K562 (cell line): ENCODE measurements around the gene LPGAT1. TPM values are rescaled to one million over a fixed set of nuclear protein-coding genes. Genes with fewer than 3 reads are reported as not detected.

Source experiments
- C11orf30 ChIP-seq: fragments of 450-650 bp; IDR thresholded peaks from 2 replicates; pipeline ENCODE4 v1.6.1; 2016; ENCODE audit warnings: low read depth, mild to moderate bottlenecking
- DNMT1 ChIP-seq: fragments of 450-650 bp; IDR thresholded peaks from 2 replicates; pipeline ENCODE4 v1.6.1; 2016; ENCODE audit warnings: antibody characterized with exemption, mild to moderate bottlenecking
- FUS ChIP-seq: fragments of 200-400 bp; formaldehyde crosslinking; optimal IDR thresholded peaks from 2 replicates; pipeline ENCODE3; 2017; ENCODE audit warnings: low read depth, low read length
- GATAD2B ChIP-seq: fragments of 450-650 bp; IDR thresholded peaks from 2 replicates; pipeline ENCODE4 v1.6.1; 2017; ENCODE audit warnings: mild to moderate bottlenecking, borderline replicate concordance
- HDGF ChIP-seq: fragments of 450-650 bp; IDR thresholded peaks from 2 replicates; pipeline ENCODE4 v1.6.1; 2016
- HES1 ChIP-seq: fragments of 450-650 bp; IDR thresholded peaks from 2 replicates; pipeline ENCODE4 v1.6.1; 2016; ENCODE audit warnings: low read depth, mild to moderate bottlenecking, moderate library complexity
- HINFP ChIP-seq: fragments of 450-650 bp; conservative IDR thresholded peaks from 2 replicates; pipeline ENCODE4 v1.6.1; 2016; ENCODE audit warnings: missing genetic modification characterization, low read depth, mild to moderate bottlenecking, control low read depth, missing compliant biosample characterization
- KLF6 ChIP-seq: fragments of 250-450 bp; sonication (Bioruptor Pico); IDR thresholded peaks from 2 replicates; pipeline ENCODE4 v1.4.0; 2020; ENCODE audit warnings: mild to moderate bottlenecking, moderate library complexity, borderline replicate concordance
- NR1H2 ChIP-seq: sonication (generic); formaldehyde crosslinking; IDR thresholded peaks from 2 replicates; pipeline ENCODE4 v1.4.0; 2020; ENCODE audit warnings: mild to moderate bottlenecking, missing genetic modification reagents
- RBM34 ChIP-seq: fragments of 200-400 bp; formaldehyde crosslinking; IDR thresholded peaks from 2 replicates; pipeline ENCODE4 v1.6.1; 2018; ENCODE audit warnings: low read length, borderline replicate concordance; ENCODE audit not compliant: insufficient read depth
- SIN3B ChIP-seq: fragments of 450-650 bp; IDR thresholded peaks from 2 replicates; pipeline ENCODE4 v1.6.1; 2017; ENCODE audit warnings: low read depth, mild to moderate bottlenecking, moderate library complexity
- SIX5 ChIP-seq, 2 experiments: IDR thresholded peaks; 2 replicates each; pipeline ENCODE4 v1.6.1; 2011; ENCODE audit warnings: low read length in 2 of 2, borderline replicate concordance in 1 of 2, low read depth in 1 of 2, mild to moderate bottlenecking in 1 of 2, moderate library complexity in 1 of 2; ENCODE audit not compliant: insufficient read depth in 1 of 2
- SRF ChIP-seq, 2 experiments: fragments of 250-450, 450-650 bp in 1 of 2; sonication (Bioruptor Pico) in 1 of 2; sonication (generic) in 1 of 2; formaldehyde crosslinking; IDR thresholded peaks; 2 replicates each; pipeline versions ENCODE4 v1.5.0 to v1.5.1; 2020 to 2022; ENCODE audit warnings: mild to moderate bottlenecking in 1 of 2, missing genetic modification reagents in 1 of 2
- SRSF3 ChIP-seq: fragments of 200-400 bp; formaldehyde crosslinking; IDR thresholded peaks from 2 replicates; pipeline ENCODE4 v1.6.1; 2016; ENCODE audit warnings: mild to moderate bottlenecking, low read length, moderate library complexity; ENCODE audit not compliant: insufficient read depth
- WHSC1 ChIP-seq: IDR thresholded peaks from one replicate; pipeline ENCODE4 v1.6.1; 2012; ENCODE audit warnings: low read length, control low read depth, inconsistent platforms
- ZNF175 ChIP-seq: fragments of 200-800 bp; sonication (Bioruptor generic); IDR thresholded peaks from 2 replicates; pipeline ENCODE4 v1.6.1; 2016; ENCODE audit warnings: low read depth, mild to moderate bottlenecking, missing genetic modification characterization, missing compliant biosample characterization
- ZNF263 ChIP-seq: sonication (generic); formaldehyde crosslinking; IDR thresholded peaks from 2 replicates; pipeline ENCODE4 v1.8.0; 2022; ENCODE audit warnings: mild to moderate bottlenecking, missing genetic modification reagents, borderline replicate concordance
- ZNF778 ChIP-seq: fragments of 450-650 bp; formaldehyde crosslinking; IDR thresholded peaks from 2 replicates; pipeline ENCODE4 v1.4.0; 2020; ENCODE audit warnings: mild to moderate bottlenecking, moderate library complexity
- ZSCAN29 ChIP-seq: fragments of 450-650 bp; IDR thresholded peaks from 2 replicates; pipeline ENCODE4 v1.6.1; 2017
- polyA plus RNA-seq, 8 experiments: library from polyadenylated mRNA; depleted of rRNA in 4 of 8; stranded (reverse) in 5 of 8; unstranded in 3 of 8; fragments of >200 nt; fragmentation: Nextera tagmentation in 2 of 8; fragmentation: Illumina TruSeq in 1 of 8; extraction: Ambion mirVana in 2 of 8; extraction: Trizol in 1 of 8; gene quantifications; 2 replicates each; pipeline versions ENCODE4 v1.2.1 to v1.2.3, GENCODE V29; 2011 to 2014; ENCODE audit warnings: inconsistent platforms in 1 of 8, missing spikeins in 1 of 8
- total RNA-seq, 7 experiments: library from RNA; depleted of rRNA in 6 of 7; stranded (reverse); fragments of >200 nt in 6 of 7; fragmentation: Illumina TruSeq in 2 of 7; extraction: Trizol in 2 of 7; gene quantifications; 2 replicates each; pipeline versions ENCODE4 v1.2.1 to v1.2.3, GENCODE V29; 2011 to 2021; ENCODE audit warnings: low replicate concordance in 1 of 7
- TF ChIP-seq, protein P1 (sequence below): fragments of 250-450 bp; sonication (Bioruptor Pico); IDR thresholded peaks from 2 replicates; pipeline ENCODE4 v1.5.0; 2020; ENCODE audit warnings: mild to moderate bottlenecking, borderline replicate concordance
- TF ChIP-seq, protein P2 (sequence below): sonication (generic); formaldehyde crosslinking; IDR thresholded peaks from 2 replicates; pipeline ENCODE4 v1.8.1; 2023; ENCODE audit warnings: mild to moderate bottlenecking, missing genetic modification reagents

LPGAT1 gene
- total and polyA plus RNA-seq, 9 of the 15 experiments (the other 6 are each of a cell fraction or from before 2014, with no cell fraction given) = 5.7 to 31.4 (median 16.3) TPM

DNA sequence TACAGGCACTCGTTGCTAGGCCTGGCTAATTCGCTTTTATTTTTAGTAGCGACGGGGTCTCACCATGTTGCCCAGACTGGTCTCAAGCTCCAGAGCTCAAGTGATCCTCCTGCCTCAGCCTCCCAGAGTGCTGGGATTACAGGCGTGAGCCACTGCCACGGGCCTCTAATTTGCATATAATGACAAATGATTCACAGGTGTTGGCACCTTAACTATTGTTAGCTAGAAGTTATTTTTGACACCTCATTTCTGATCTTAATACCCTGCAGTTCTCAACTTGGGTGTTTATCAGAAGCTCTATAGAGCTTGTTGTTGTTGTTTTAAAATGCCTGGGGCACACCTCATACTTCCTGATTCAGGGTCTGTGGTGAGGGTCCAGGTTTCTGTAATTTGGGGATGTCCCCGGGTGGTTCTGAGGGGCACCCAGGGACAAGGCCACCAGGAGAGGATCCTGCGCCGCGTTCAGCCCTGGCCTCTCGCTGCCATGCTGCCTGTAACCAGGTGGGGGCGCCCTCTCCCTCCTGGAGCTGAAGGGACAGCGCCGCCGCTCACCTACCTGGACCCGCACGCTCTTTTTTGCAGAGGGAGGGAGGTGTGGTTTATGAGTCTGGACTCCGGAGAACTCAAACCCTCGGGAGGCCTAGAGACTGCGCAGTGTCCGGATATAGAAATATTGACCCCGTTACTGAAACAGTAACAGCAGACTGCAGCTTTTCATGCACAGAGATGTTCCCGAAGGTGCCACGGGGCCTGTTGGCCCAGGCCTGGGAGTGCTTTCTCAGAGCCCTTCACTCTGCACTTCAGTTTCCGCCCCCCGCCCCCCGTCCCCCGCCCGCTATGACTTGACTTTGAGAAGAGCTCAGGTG is 132.2 kb downstream of the LPGAT1 start (continued):
- TF ChIP-seq ZNF263 (CRISPR knock-in tag) (no peak; the same call in 1 of the 2 replicates), GATAD2B (no peak), WHSC1 (no peak), HDGF (0 out of 2 replicates have a peak, but pooled peaks have one; percentile 37), DNMT1 (no peak), HINFP (tag) (no peak), KLF6 (CRISPR knock-in tag) (no peak), SIX5 (IDR thresholded peaks at IDR 0.05; ENCODE audit: borderline replicate concordance in 1 of 2, insufficient read depth in 1 of 2, low read depth in 1 of 2, low read length in 2 of 2) (no peak), ZNF778 (CRISPR knock-in tag) (no peak), C11orf30 (no peak), NR1H2 (CRISPR knock-in tag) (no peak), SRSF3 (no peak), SIN3B (peak; percentile 39; the same call in 1 of the 2 replicates), SRF (CRISPR knock-in tag; IDR thresholded peaks at IDR 0.05) (peak in 1 of 2 experiments; percentile 62; a peak in 1 of 4 replicates), ZNF175 (no peak), FUS (no peak), HES1 (no peak), RBM34 (no peak), ZSCAN29 (no peak)
- TF ChIP-seq, protein P1, sequence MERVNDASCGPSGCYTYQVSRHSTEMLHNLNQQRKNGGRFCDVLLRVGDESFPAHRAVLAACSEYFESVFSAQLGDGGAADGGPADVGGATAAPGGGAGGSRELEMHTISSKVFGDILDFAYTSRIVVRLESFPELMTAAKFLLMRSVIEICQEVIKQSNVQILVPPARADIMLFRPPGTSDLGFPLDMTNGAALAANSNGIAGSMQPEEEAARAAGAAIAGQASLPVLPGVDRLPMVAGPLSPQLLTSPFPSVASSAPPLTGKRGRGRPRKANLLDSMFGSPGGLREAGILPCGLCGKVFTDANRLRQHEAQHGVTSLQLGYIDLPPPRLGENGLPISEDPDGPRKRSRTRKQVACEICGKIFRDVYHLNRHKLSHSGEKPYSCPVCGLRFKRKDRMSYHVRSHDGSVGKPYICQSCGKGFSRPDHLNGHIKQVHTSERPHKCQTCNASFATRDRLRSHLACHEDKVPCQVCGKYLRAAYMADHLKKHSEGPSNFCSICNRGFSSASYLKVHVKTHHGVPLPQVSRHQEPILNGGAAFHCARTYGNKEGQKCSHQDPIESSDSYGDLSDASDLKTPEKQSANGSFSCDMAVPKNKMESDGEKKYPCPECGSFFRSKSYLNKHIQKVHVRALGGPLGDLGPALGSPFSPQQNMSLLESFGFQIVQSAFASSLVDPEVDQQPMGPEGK (CRISPR knock-in tag) = no peak
- TF ChIP-seq, protein P2, sequence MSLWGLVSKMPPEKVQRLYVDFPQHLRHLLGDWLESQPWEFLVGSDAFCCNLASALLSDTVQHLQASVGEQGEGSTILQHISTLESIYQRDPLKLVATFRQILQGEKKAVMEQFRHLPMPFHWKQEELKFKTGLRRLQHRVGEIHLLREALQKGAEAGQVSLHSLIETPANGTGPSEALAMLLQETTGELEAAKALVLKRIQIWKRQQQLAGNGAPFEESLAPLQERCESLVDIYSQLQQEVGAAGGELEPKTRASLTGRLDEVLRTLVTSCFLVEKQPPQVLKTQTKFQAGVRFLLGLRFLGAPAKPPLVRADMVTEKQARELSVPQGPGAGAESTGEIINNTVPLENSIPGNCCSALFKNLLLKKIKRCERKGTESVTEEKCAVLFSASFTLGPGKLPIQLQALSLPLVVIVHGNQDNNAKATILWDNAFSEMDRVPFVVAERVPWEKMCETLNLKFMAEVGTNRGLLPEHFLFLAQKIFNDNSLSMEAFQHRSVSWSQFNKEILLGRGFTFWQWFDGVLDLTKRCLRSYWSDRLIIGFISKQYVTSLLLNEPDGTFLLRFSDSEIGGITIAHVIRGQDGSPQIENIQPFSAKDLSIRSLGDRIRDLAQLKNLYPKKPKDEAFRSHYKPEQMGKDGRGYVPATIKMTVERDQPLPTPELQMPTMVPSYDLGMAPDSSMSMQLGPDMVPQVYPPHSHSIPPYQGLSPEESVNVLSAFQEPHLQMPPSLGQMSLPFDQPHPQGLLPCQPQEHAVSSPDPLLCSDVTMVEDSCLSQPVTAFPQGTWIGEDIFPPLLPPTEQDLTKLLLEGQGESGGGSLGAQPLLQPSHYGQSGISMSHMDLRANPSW (CRISPR knock-in tag) = no peak; the same call in 1 of the 2 replicates
